HepG2 (cell line): ENCODE results near the gene COL18A1. TPM values are rescaled to one million over a fixed set of nuclear protein-coding genes. Genes with fewer than 3 reads are reported as not detected.

Experiments used
- CC2D1A ChIP-seq: sonication (generic); formaldehyde crosslinking; IDR thresholded peaks from 2 replicates; pipeline ENCODE4 v1.8.1; 2023; ENCODE audit warnings: mild to moderate bottlenecking, missing genetic modification reagents
- CHD4 ChIP-seq: fragments of 200-600 bp; sonication (generic); IDR thresholded peaks from 2 replicates; pipeline ENCODE4 v1.7.0; 2017; ENCODE audit warnings: mild to moderate bottlenecking, low read length, borderline replicate concordance
- DR1 ChIP-seq: sonication (generic); formaldehyde crosslinking; IDR thresholded peaks from 2 replicates; pipeline ENCODE4 v1.8.0; 2021; ENCODE audit warnings: mild to moderate bottlenecking, missing genetic modification reagents, inconsistent platforms
- EP300 ChIP-seq, 3 experiments: sonication (generic) in 1 of 3; formaldehyde crosslinking in 1 of 3; IDR thresholded peaks; 2 replicates each; pipeline versions ENCODE4 v1.5.1 to v1.6.1; 2011 to 2020; ENCODE audit warnings: low read depth in 2 of 3, low read length in 2 of 3, borderline replicate concordance in 1 of 3, improper control_type of control experiment in 1 of 3, mild to moderate bottlenecking in 1 of 3, missing genetic modification reagents in 1 of 3, moderate library complexity in 1 of 3
- GPBP1L1 ChIP-seq: sonication (generic); formaldehyde crosslinking; IDR thresholded peaks from 2 replicates; pipeline ENCODE4 v1.5.0; 2020; ENCODE audit warnings: mild to moderate bottlenecking, missing genetic modification reagents
- HBP1 ChIP-seq: IDR thresholded peaks from 2 replicates; pipeline ENCODE4 v1.6.1; 2016; ENCODE audit warnings: low read depth, control low read depth
- HNF4G ChIP-seq, 2 experiments: sonication (generic) in 1 of 2; formaldehyde crosslinking in 1 of 2; IDR thresholded peaks; 2 replicates each; pipeline versions ENCODE4 v1.4.0 to v1.6.1; 2011 to 2020; ENCODE audit warnings: borderline replicate concordance in 2 of 2, low read depth in 2 of 2, mild to moderate bottlenecking in 2 of 2, low read length in 1 of 2, missing genetic modification reagents in 1 of 2, moderate library complexity in 1 of 2
- IRF2 ChIP-seq: IDR thresholded peaks from 2 replicates; pipeline ENCODE4 v1.6.1; 2018; ENCODE audit warnings: missing genetic modification reagents, missing compliant biosample characterization
- KDM1A ChIP-seq: IDR thresholded peaks from 2 replicates; pipeline ENCODE4 v1.6.1; 2016; ENCODE audit warnings: missing compliant biosample characterization
- PITX1 ChIP-seq: sonication (generic); formaldehyde crosslinking; IDR thresholded peaks from 2 replicates; pipeline ENCODE4 v1.5.1; 2020; ENCODE audit warnings: mild to moderate bottlenecking, missing genetic modification reagents
- SALL1 ChIP-seq: sonication (generic); formaldehyde crosslinking; IDR thresholded peaks from 2 replicates; pipeline ENCODE4 v1.8.0; 2022; ENCODE audit warnings: mild to moderate bottlenecking, missing genetic modification reagents
- SNRNP70 ChIP-seq: fragments of 200-400 bp; formaldehyde crosslinking; IDR thresholded peaks from 2 replicates; pipeline ENCODE4 v1.6.1; 2017; ENCODE audit warnings: mild to moderate bottlenecking, low read depth, low read length, moderate library complexity
- ZBTB33 ChIP-seq: sonication (generic); formaldehyde crosslinking; IDR thresholded peaks from 2 replicates; pipeline ENCODE4 v1.4.0; 2020; ENCODE audit warnings: missing genetic modification reagents
- ZBTB42 ChIP-seq: sonication (generic); formaldehyde crosslinking; IDR thresholded peaks from 2 replicates; pipeline ENCODE4 v1.5.0; 2020; ENCODE audit warnings: mild to moderate bottlenecking, missing genetic modification reagents
- ZFP1 ChIP-seq: IDR thresholded peaks from 2 replicates; pipeline ENCODE4 v1.6.1; 2016
- ZXDC ChIP-seq: sonication (generic); formaldehyde crosslinking; IDR thresholded peaks from 2 replicates; pipeline ENCODE4 v1.5.0; 2020; ENCODE audit warnings: mild to moderate bottlenecking, missing genetic modification reagents
- polyA plus RNA-seq, 8 experiments: library from polyadenylated mRNA; depleted of rRNA in 3 of 8; stranded (reverse) in 7 of 8; unstranded in 1 of 8; fragments of >200 nt; fragmentation: Illumina TruSeq in 4 of 8; extraction: Trizol in 4 of 8; gene quantifications; 2 replicates each; pipeline versions ENCODE4 v1.2.1 to v1.2.3, GENCODE V29; 2011 to 2016; ENCODE audit warnings: low read depth in 4 of 8, missing spikeins in 1 of 8, mixed read lengths in 1 of 8; ENCODE audit not compliant: insufficient read depth in 1 of 8
- total RNA-seq, 5 experiments: library from RNA; depleted of rRNA; stranded (reverse); fragments of >200 nt; fragmentation: Illumina TruSeq; extraction: Trizol; gene quantifications; 2 replicates each; pipeline ENCODE4 v1.2.3, GENCODE V29; 2016; ENCODE audit warnings: low read depth in 1 of 5

Gene COL18A1
- total and polyA plus RNA-seq, 2 of the 13 experiments (the other 11 are each of a cell fraction or from before 2014, with no cell fraction given): 79.0 to 102 TPM

GRCh38 chr21:45367402-45368351 is 37.3 kb upstream of the COL18A1 start (continued):
- TF ChIP-seq DR1 (CRISPR knock-in tag) (peak; percentile 63; the same call in 1 of the 2 replicates), ZFP1 (CRISPR knock-in tag) (no peak), CHD4 (no peak), IRF2 (CRISPR knock-in tag) (peak; percentile 39), HNF4G (IDR thresholded peaks at IDR 0.05; ENCODE audit: borderline replicate concordance, low read depth, low read length) (0 out of 2 replicates have a peak, but pooled peaks have one; percentile 37), HNF4G (CRISPR knock-in tag; IDR thresholded peaks at IDR 0.05; ENCODE audit: borderline replicate concordance, low read depth) (no peak; the same call in 1 of the 2 replicates), CC2D1A (CRISPR knock-in tag) (no peak), GPBP1L1 (CRISPR knock-in tag) (no peak), KDM1A (CRISPR knock-in tag) (no peak), HBP1 (CRISPR knock-in tag) (no peak), ZBTB33 (CRISPR knock-in tag) (0 out of 2 replicates have a peak, but pooled peaks have one; percentile 6), EP300 (IDR thresholded peaks at IDR 0.05; ENCODE audit: low read depth in 2 of 2, low read length in 2 of 2) (peak in 1 of 2 experiments; percentile 28; a peak in 1 of 4 replicates), EP300 (CRISPR knock-in tag; IDR thresholded peaks at IDR 0.05; ENCODE audit: borderline replicate concordance) (no peak), SNRNP70 (no peak), ZBTB42 (CRISPR knock-in tag) (no peak), SALL1 (CRISPR knock-in tag) (peak; percentile 58), PITX1 (CRISPR knock-in tag) (peak; percentile 38; the same call in 1 of the 2 replicates), ZXDC (CRISPR knock-in tag) (0 out of 2 replicates have a peak, but pooled peaks have one; percentile 32)
